Cardiac muscle cell (in vitro differentiated cells and primary cell): ENCODE data around the gene METRN. TPM values are rescaled to one million over a fixed set of nuclear protein-coding genes. Genes with fewer than 3 reads are reported as not detected.
A peak's percentile ranks its signal among the peaks of the same experiment; 100 is the strongest.

ENCODE experiments used
- DNase-seq, 2 donors: peaks; one replicate each; pipeline versions ENCODE4 v3.0.0 to v3.0.0-alpha.2; 2010 to 2017; ENCODE audit warnings: low read depth in 1 of 2, low spot score in 1 of 2
- H3K27ac ChIP-seq: fragments of 200-600 bp; sonication (generic); 2 replicates; pipeline ENCODE4 v1.5.1; 2016
- H3K27me3 ChIP-seq: fragments of 200-600 bp; sonication (generic); 2 replicates; pipeline ENCODE4 v1.6.0; 2016; ENCODE audit warnings: control low read depth
- H3K36me3 ChIP-seq: fragments of 200-600 bp; sonication (generic); 2 replicates; pipeline ENCODE4 v1.5.1; 2016; ENCODE audit warnings: control low read depth
- H3K4me1 ChIP-seq: fragments of 200-600 bp; sonication (generic); 2 replicates; pipeline ENCODE4 v1.8.1; 2017; ENCODE audit warnings: low read depth, mild to moderate bottlenecking, mixed run types
- H3K4me3 ChIP-seq: fragments of 200-600 bp; sonication (generic); 2 replicates; pipeline ENCODE4 v1.5.1; 2016; ENCODE audit warnings: mild to moderate bottlenecking
- H3K9me3 ChIP-seq: fragments of 200-600 bp; sonication (generic); 2 replicates; pipeline ENCODE4 v1.5.1; 2017; ENCODE audit warnings: low read depth, mild to moderate bottlenecking, control low read depth
- polyA plus RNA-seq: library from polyadenylated mRNA; unstranded; fragments of >200 nt; fragmentation: Nextera tagmentation; extraction: Ambion mirVana; gene quantifications from 2 replicates; pipeline ENCODE4 v1.2.1, GENCODE V29; 2016
- total RNA-seq: library from RNA; depleted of rRNA; stranded (reverse); fragments of >200 nt; gene quantifications from 2 replicates; pipeline ENCODE4 v1.2.3, GENCODE V29; 2016
- TF ChIP-seq, protein P1 (sequence below): IDR thresholded peaks from 2 replicates; pipeline ENCODE4 v1.5.1; 2012; ENCODE audit warnings: low read depth, mild to moderate bottlenecking, low read length

METRN gene
- total and polyA plus RNA-seq, 2 experiments from 2014 or later = 93.9 to 299 TPM

DNA sequence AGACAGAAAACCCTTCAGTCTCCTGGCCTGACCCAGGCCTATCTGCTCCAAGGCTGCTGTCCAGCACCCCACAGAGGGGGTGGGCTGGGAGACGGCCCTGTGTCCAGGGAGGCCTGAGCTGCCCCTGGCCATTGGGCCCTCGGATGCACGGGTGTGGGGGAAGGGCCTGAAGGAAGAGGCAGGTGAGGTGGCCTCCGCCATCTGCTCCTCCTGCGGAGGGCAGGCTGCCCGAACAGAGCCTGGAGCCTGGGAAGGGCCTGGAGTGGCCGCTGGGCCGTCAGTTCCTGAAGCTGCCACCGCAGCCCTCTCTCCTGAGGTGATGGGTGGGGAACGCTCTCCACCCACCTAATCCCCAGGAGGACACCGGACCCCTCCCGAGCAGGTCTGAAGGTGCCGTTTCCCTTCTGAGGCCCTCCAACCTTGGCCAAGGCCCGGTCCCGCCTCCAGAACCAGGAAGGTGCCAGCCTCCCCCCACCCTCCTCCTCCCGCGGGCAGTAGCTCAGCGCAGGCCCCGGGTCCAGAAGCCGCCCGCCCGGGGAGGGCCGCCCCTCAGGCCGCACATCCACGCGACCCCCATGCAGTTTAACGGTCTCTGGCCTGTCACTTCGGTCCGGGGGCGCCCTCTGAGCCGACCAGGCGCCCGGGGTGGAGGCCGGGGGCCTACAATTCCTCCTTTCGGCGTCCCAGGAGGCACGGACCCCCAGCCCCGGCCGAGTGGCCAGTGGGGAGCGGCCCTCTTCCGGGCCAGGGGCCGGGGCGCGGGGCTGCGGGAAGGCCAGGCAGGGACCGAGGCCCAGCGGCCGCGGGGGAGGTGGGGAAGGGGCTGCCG is 10.2 kb upstream of the METRN start:
- Histone ChIP-seq H3K4me1 (peaks cover 1% of the 10 kb centered on the region), H3K36me3 (no peaks in the 10 kb centered on the region), H3K4me3 (no peak overlapping the region), H3K27me3 (peaks cover 95% of the 10 kb centered on the region), H3K9me3 (no peaks in the 10 kb centered on the region), H3K27ac (no peak overlapping the region)
- TF ChIP-seq, protein P1, sequence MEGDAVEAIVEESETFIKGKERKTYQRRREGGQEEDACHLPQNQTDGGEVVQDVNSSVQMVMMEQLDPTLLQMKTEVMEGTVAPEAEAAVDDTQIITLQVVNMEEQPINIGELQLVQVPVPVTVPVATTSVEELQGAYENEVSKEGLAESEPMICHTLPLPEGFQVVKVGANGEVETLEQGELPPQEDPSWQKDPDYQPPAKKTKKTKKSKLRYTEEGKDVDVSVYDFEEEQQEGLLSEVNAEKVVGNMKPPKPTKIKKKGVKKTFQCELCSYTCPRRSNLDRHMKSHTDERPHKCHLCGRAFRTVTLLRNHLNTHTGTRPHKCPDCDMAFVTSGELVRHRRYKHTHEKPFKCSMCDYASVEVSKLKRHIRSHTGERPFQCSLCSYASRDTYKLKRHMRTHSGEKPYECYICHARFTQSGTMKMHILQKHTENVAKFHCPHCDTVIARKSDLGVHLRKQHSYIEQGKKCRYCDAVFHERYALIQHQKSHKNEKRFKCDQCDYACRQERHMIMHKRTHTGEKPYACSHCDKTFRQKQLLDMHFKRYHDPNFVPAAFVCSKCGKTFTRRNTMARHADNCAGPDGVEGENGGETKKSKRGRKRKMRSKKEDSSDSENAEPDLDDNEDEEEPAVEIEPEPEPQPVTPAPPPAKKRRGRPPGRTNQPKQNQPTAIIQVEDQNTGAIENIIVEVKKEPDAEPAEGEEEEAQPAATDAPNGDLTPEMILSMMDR = no peak
- DNase-seq = peak in 1 of 2 donors; percentile 46

DNA sequence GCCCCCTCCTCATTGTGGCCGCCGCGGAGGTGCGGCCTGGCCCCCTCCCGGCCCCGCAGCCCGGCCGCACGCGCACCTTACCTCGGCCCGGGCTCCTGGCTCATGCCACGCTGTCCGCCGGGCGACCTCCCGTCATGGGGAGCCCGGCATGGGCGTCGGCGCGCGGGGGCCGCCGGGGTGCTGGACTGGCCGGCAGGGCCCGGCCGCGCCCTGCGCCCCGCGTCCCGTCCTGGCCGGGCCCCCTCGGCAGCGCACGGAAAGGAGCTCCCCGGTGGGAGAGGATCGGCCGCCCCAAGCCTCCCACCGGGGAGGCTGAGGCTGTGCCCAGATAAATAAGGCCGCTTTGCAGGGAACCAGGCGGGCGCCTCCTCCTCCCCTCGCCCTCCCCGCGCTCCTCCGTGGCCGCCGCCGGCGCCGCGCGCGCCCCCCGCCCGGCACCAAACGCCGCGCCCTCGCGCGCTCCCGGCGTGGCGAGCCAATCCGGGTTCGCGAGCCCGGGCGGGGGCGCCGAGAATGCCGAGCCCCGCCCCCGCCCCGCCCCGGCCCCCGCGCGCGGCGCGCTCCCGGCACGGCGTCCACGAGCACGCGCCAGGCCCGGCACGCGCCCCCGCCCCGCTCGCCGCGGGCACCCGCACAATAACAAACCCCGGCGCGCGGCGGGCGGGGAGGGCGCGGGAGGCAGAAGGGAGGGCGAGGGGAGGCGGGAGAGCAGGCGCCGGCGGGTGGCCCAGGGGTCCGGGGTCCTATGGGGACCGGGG is 9.3 kb upstream of the METRN start, which contains the start of gene FBXL16:
Gene FBXL16, minus strand, starts transcription at position 371 of the 758 bp plus-strand sequence. CDS start 8,396 bp downstream, outside the sequence.
- TF ChIP-seq, protein P1 = no peak
- Histone ChIP-seq H3K4me3 (no peak within 1 kb of the TSS), H3K27me3 (peaks cover 86% of the 10 kb centered on the region), H3K27ac (no peak within 1 kb of the TSS), H3K36me3 (no peaks in the 10 kb centered on the region), H3K4me1 (peaks cover 10% of the 10 kb centered on the region), H3K9me3 (no peaks in the 10 kb centered on the region)
- DNase-seq = no peak

DNA sequence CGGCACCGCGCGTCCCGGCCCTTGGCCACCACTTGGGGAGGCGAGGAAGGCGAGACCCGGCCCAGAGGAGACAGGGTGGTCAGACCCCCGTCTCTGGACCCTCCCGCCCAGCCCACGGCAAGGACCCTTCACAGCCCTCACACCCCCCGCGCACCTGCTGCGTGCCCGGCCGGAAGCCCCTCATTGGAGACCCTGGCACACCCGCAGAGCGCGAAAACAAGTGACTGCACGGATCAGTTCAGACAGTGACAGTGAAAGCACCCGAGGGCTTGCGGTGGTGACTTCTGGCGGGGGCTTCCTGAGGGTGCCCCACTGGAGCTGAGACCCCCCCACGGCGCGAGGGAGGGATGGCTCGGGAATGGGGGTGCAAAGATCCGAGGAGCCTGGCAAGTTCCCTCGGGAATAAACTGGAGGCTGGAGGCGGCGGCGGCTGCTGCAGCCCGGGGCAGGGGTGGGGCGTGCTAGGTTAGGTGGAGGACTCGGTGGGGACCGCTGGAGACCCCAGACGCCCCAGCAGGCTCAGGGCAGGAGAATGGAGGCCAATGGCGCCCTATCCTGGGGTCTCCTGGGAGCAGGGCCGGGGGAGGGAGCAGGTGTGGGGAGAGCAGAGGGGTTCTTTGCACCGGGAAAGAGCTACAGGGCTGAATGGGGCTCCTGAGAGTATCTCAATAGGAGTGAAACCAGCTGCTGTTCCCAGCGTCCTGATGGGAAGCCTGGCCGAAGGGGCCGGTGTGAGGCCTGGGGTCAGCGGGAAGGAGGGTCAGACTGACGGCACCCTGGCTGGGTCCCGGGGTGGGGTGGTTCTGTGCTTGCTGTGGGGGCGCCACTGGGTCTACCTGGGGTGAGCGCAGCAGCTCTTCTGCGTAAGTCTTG is 8.5 kb upstream of the METRN start:
- H3K9me3 ChIP-seq = no peaks in the 10 kb centered on the region
- no peak for DNase-seq
- peaks cover 78% of the 10 kb centered on the region for H3K27me3 ChIP-seq
- H3K27ac ChIP-seq = no peak overlapping the region
- TF ChIP-seq, protein P1 = no peak
- H3K4me3 ChIP-seq = no peak overlapping the region
- H3K36me3 ChIP-seq = no peaks in the 10 kb centered on the region
- peaks cover 13% of the 10 kb centered on the region for H3K4me1 ChIP-seq

DNA sequence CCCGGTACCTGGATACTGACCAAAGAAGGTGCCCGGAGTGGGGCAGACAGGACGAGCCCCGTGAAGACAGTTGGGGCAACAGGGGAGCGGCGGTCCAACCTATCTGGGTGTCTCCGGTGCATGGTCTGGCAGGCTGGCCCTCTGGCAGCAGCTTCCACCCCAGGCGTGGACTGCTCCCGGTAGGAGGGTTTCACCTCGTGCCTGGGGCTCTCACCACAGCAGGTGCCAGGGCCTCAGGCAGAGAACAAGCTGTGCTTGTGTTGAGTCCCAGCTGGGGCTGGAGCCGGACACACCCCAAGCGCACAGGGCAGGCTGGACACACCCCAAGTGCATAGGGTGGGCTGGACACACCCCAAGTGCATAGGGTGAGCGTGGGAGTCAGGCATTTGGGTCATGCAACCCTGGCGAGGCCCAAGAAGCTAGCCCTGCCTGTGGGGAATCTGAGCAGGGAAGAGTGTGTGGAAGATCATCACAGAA is 7.8 kb upstream of the METRN start:
- no peak for DNase-seq
- Histone ChIP-seq H3K9me3 (no peaks in the 10 kb centered on the region), H3K4me1 (peaks cover 13% of the 10 kb centered on the region), H3K36me3 (no peaks in the 10 kb centered on the region), H3K4me3 (no peak overlapping the region), H3K27me3 (peaks cover 72% of the 10 kb centered on the region), H3K27ac (no peak overlapping the region)
- TF ChIP-seq, protein P1 = no peak

DNA sequence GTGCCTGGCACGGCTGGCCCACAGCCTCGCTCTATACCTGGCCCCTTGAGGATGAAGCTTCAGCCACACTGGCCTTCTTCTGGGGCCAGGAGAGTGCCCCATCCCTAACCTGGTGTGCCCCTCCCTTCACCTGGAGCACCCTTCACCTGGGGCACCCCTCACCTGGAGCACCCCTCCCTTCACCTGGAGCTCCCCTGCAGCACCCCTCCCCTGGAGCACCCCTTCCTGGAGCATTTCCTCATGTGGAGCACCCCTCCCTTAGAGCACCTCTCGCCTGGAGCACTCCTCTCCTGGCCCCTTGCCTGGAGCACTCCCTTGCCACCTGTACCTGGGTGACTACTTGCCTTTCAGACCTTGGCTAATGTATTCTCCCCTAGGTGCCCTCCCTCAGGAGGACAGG is 6.9 kb upstream of the METRN start:
- TF ChIP-seq, protein P1 = no peak
- peaks cover 62% of the 10 kb centered on the region for H3K27me3 ChIP-seq
- H3K4me3 ChIP-seq = no peak overlapping the region
- H3K4me1 ChIP-seq = peaks cover 13% of the 10 kb centered on the region
- H3K27ac ChIP-seq = no peak overlapping the region
- H3K9me3 ChIP-seq = no peaks in the 10 kb centered on the region
- no peaks in the 10 kb centered on the region for H3K36me3 ChIP-seq
- no peak for DNase-seq
